Breast epithelium (tissue), 4 donors: ENCODE measurements around the gene MYO1B. TPM values are rescaled to one million over a fixed set of nuclear protein-coding genes. Genes with fewer than 3 reads are reported as not detected.

Experiments
- DNase-seq, 2 donors: peaks; one replicate each; pipeline ENCODE4 v3.0.0-alpha.2; 2019; ENCODE audit warnings: low spot score in 2 of 2
- H3K27ac ChIP-seq, 2 donors: fragments of 200-600 bp; sonication (generic) in 1 of 2; one replicate each; pipeline ENCODE4 v1.5.1; 2016 to 2019; ENCODE audit warnings: mild to moderate bottlenecking in 1 of 2
- H3K27me3 ChIP-seq, 2 donors: fragments of 200-600 bp; sonication (generic) in 1 of 2; one replicate each; pipeline versions ENCODE4 v1.5.1 to v1.6.0; 2017 to 2019; ENCODE audit warnings: control low read depth in 1 of 2, mild to moderate bottlenecking in 1 of 2
- H3K36me3 ChIP-seq: fragments of 200-600 bp; one replicate; pipeline ENCODE4 v1.5.1; 2019
- H3K4me1 ChIP-seq, 2 donors: fragments of 200-600 bp; sonication (generic); one replicate each; pipeline ENCODE4 v1.5.1; 2016 to 2019; ENCODE audit warnings: control low read depth in 1 of 2
- H3K4me3 ChIP-seq, 3 donors: fragments of 200-600 bp; sonication (generic); 1 replicate in 2 of 3; 2 replicates in 1 of 3; pipeline ENCODE4 v1.5.1; 2016 to 2019; ENCODE audit warnings: mild to moderate bottlenecking in 3 of 3, moderate library complexity in 2 of 3
- H3K9me3 ChIP-seq, 2 donors: fragments of 200-600 bp; sonication (generic) in 1 of 2; one replicate each; pipeline ENCODE4 v1.5.1; 2016 to 2019; ENCODE audit warnings: control low read depth in 1 of 2
- POLR2A ChIP-seq: fragments of 450-650 bp; IDR thresholded peaks from one replicate; pipeline ENCODE4 v1.6.1; 2016; ENCODE audit warnings: antibody characterized with exemption, mild to moderate bottlenecking, moderate library complexity
- POLR2AphosphoS5 ChIP-seq, 3 donors: sonication (generic); formaldehyde crosslinking; IDR thresholded peaks; one replicate each; pipeline ENCODE4 v1.6.1; 2017; ENCODE audit warnings: antibody characterized with exemption in 3 of 3
- intact Hi-C: fragments of 100-400 bp; cut with DNase I; formaldehyde crosslinking; loops from one replicate; pipeline ENCODE4 v1.15.1; 2023; ENCODE audit warnings: low total_unique reads
- total RNA-seq, 3 donors: library from RNA; depleted of rRNA; stranded (reverse); fragments of >200 nt; gene quantifications; one replicate each; pipeline ENCODE4 v1.1.0, GENCODE V29; 2016
- TF ChIP-seq, protein P1 (sequence below), 3 donors: fragments of 450-650 bp; IDR thresholded peaks; one replicate each; pipeline ENCODE4 v1.5.1; 2016 to 2017; ENCODE audit warnings: antibody characterized with exemption in 3 of 3, mild to moderate bottlenecking in 3 of 3, moderate library complexity in 3 of 3

Gene MYO1B
- total RNA-seq, 3 donors from 2014 or later = 34.1 to 73.9 (median 63.9) TPM

DNA sequence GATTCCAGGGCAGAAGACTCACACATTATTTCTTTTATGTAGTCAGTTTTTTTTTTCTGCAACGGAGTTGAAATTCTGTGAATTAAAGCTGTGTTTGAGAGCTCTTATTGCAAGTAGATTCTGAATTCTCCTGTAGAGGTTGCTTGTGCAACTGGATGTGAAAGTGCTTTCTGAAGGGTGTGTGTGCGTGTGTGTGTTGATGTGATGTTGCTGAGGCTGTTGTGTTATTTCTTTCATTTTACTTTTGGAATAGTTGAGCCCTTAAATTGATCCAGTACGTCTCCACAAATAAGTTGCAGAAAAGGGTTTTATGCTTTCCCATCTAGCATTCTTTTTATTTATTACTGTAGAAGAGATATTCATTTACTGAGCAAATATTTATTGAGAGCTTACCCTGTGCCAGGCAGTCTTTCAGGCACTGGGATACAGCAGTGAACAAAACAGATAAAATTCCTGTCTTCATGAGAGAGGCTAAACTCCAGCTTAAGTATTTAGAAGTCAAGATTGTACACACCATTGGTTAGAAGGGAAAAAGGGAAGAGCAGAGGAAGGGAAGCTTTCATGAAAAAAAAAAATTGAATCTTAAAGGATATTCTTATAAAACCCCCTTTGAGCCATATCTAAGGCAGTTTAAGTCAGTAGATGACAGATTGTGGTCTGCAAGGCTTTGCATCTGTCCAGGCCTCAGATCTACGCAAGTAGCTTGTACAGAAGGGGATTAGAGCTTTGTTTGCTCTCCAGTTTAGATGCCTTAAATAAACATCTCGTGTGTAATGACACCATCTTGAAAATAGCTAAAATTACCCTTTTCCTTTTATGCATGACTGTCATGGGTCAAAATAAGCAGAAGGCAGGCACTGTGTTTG lies 58.2 kb downstream of the MYO1B start:
- TF ChIP-seq POLR2A (no peak), POLR2AphosphoS5 (IDR thresholded peaks at IDR 0.05) (no peak)
- TF ChIP-seq, protein P1, sequence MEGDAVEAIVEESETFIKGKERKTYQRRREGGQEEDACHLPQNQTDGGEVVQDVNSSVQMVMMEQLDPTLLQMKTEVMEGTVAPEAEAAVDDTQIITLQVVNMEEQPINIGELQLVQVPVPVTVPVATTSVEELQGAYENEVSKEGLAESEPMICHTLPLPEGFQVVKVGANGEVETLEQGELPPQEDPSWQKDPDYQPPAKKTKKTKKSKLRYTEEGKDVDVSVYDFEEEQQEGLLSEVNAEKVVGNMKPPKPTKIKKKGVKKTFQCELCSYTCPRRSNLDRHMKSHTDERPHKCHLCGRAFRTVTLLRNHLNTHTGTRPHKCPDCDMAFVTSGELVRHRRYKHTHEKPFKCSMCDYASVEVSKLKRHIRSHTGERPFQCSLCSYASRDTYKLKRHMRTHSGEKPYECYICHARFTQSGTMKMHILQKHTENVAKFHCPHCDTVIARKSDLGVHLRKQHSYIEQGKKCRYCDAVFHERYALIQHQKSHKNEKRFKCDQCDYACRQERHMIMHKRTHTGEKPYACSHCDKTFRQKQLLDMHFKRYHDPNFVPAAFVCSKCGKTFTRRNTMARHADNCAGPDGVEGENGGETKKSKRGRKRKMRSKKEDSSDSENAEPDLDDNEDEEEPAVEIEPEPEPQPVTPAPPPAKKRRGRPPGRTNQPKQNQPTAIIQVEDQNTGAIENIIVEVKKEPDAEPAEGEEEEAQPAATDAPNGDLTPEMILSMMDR (IDR thresholded peaks at IDR 0.05) = no peak
- no peaks in the 10 kb centered on the region for H3K27me3 ChIP-seq
- no peaks in the 10 kb centered on the region for H3K36me3 ChIP-seq
- peak overlapping the region; percentile 79 to 92 for H3K27ac ChIP-seq
- no peak overlapping the region for H3K4me3 ChIP-seq
- H3K4me1 ChIP-seq = peaks cover 0 to 4% of the 10 kb centered on the region in 2 donors
- no peak for DNase-seq
- H3K9me3 ChIP-seq = no peaks in the 10 kb centered on the region
- intact Hi-C loops = no loop called here

DNA sequence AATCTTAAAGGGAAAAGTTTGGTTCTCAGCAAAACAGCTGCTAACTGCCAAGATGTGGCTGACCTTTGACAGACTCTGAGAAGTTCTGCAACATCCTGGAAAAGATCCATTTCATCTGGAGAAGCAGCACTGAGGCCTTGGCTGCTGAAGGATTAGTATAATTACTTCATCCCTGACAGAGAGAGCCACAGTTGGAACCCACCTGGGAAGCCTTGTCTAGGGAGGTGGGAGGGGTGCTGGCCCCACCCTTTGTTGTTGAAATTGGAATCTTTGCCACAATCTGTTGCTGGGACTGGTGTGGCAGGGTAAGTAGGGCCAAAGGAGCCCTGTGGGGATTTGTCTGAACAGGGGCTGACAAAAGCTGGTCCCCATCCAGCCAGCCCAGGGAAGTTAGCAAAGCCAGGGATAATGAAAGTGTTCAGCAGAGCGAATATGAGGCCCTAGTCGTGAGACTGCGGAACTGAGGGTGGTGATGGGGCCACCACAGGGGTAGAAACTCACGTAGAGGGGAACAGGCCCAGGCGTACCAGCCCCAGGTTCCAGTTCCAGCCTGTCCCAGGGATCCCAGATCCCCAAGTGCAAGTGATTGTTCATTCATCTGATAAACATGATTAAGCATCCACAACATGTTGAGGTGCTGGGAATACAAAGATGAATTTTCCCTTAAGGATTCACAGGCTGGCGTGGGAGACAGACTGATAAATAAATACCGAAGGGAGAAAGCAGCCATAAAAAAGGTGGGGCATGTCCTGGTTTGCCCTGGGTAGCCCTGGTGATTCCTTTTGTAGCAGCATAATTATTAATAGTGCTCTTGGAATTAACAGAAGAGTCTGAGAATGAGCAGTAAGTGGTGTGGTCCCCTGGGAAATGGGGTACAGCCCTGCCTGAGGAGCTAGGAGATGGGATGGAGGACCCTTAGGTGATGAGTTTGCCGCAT lies 60.0 kb downstream of the MYO1B start:
- intact Hi-C loops = no loop called here
- Histone ChIP-seq H3K4me3 (peak overlapping the region in 1 of 3 donors; percentile 50), H3K27me3 (no peaks in the 10 kb centered on the region), H3K9me3 (no peaks in the 10 kb centered on the region), H3K27ac (peak overlapping the region; percentile 79 to 92), H3K36me3 (no peaks in the 10 kb centered on the region), H3K4me1 (peaks cover 0 to 4% of the 10 kb centered on the region in 2 donors)
- peak in 1 of 2 donors; percentile 34 for DNase-seq
- peak in 2 of 3 donors; percentile 46 to 78 for TF ChIP-seq POLR2AphosphoS5 (IDR thresholded peaks at IDR 0.05)
- no peak for TF ChIP-seq POLR2A

DNA sequence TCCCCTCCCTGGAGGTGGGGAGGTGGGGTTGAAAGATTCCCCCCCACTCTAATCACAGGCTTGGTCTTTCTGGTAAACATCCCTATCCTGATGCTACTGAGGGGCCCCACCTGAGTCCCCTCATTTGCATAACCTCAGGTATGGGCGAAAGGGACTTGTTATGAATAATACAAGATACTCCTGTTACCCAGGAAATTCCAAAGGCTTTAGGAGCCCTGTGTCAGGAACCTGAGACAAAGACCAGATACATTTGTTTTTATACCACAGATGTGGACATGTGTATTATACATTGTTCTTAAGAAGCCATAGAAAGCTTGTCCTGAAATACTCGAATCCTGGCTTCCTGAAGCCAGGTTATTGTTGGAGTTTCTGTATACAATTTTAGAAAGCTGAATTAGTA lies 62.8 kb downstream of the MYO1B start:
- Histone ChIP-seq H3K27ac (no peak overlapping the region), H3K4me1 (peaks cover 0 to 4% of the 10 kb centered on the region in 2 donors), H3K4me3 (no peak overlapping the region), H3K9me3 (no peaks in the 10 kb centered on the region), H3K27me3 (no peaks in the 10 kb centered on the region), H3K36me3 (no peaks in the 10 kb centered on the region)
- intact Hi-C loops = no loop called here
- no peak for DNase-seq
- TF ChIP-seq, protein P1 (IDR thresholded peaks at IDR 0.05) = no peak
- TF ChIP-seq POLR2AphosphoS5 (IDR thresholded peaks at IDR 0.05) = no peak

DNA sequence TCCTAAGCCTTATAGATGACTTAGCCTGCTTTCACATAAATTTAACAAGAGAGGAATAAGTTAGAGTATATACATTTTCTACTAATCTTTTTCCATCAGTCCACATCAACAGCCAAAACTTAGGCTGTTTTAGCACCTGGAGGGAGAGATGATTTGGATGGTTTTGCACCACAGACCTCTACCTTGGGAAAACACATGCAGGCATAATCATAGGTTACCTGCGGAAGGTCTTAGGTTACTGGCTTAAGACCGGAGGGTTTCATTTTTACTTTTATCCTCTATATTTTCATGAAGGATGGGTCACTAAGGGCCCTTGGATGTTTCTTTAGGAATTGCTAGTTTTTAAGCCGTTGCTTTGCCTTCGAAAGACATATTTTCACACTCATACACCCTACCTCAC lies 66.0 kb downstream of the MYO1B start:
- Histone ChIP-seq H3K36me3 (no peaks in the 10 kb centered on the region), H3K27ac (no peak overlapping the region), H3K9me3 (no peaks in the 10 kb centered on the region), H3K27me3 (no peaks in the 10 kb centered on the region), H3K4me1 (no peaks in the 10 kb centered on the region), H3K4me3 (no peak overlapping the region)
- DNase-seq = no peak
- TF ChIP-seq POLR2AphosphoS5 (IDR thresholded peaks at IDR 0.05) (no peak), POLR2A (no peak)
- TF ChIP-seq, protein P1 (IDR thresholded peaks at IDR 0.05) = no peak
- intact Hi-C loops = no loop called here

DNA sequence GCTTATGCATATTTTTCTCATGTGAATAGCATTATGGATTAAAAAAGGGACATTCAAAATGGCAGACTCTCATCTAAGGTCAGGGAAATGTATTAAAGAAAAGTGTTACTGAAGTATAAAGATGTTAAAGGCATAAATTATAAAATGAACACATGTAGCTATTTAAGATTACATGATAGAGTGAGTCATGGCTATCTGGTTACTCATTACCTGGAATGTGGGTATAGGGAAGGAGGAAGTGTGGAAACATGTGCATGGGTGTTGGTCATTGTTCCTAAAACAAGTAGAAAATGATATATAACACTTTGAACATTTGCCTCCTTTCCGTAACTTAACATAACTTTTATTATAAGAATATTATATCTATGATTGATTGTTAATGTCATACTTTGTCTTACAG lies 66.4 kb downstream of the MYO1B start:
- DNase-seq = no peak
- Histone ChIP-seq H3K27me3 (no peaks in the 10 kb centered on the region), H3K27ac (no peak overlapping the region), H3K4me3 (no peak overlapping the region), H3K9me3 (no peaks in the 10 kb centered on the region), H3K36me3 (no peaks in the 10 kb centered on the region), H3K4me1 (no peaks in the 10 kb centered on the region)
- TF ChIP-seq POLR2AphosphoS5 (IDR thresholded peaks at IDR 0.05) = no peak
- TF ChIP-seq POLR2A = no peak
- TF ChIP-seq, protein P1 (IDR thresholded peaks at IDR 0.05) = no peak
- intact Hi-C loops = no loop called here
